HG03159 (cell line): ENCODE measurements around the gene A2M.
"Not testable (repeated sequence)": the region's sequence is repeated elsewhere in the genome, so short reads cannot be mapped to it uniquely, and the experiment has no call there.

ENCODE experiments used
- ATAC-seq: cut with Tn5 transposase; IDR thresholded peaks from one replicate; pipeline ENCODE4 v1.9.1; 2021; ENCODE audit warnings: mild to moderate bottlenecking, moderate library complexity; ENCODE audit not compliant: unreplicated experiment

Gene A2M

DNA sequence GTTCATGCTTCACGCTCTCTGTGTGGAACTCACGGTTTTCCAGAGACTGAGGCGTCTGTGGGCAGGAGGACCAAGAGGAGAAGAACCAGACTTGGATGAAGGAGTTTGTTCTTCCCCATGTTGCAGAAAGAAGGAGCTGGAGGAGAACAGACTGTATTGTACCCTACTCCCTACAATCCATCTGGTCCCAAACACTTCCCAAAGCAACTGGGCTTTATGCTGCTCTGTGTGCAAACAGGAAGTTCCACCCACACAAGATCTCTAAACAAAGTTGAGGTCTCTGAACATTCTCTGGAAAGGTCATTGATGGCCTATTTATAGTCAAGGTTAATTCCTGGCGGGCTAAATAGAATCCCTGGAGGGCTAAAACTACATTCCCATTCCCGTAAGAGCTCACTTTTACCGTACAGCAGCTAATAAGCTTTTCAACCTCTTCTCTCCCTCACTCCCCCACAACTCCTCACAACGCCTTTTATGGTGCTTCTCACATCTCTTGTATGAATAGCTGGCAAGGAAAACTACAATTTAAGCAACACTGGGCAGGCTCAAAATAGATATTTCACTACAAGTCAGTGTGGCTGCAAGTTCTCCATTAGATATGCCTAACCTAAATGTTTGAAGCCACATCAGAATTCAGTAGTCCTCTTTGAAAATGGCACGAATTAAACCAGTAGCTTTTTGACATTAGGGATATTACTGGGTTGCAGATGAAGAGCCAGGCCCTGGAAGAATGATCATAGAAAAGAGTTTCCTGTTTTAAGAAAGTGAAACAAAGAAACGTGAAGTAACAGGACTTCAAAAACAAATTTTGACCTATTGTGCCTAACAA lies at the start of gene A2M:
TSS of gene A2M (minus strand) at position 189 of the 829 bp plus-strand sequence. CDS start at position 119, 70 bp downstream.
- no peak for ATAC-seq

DNA sequence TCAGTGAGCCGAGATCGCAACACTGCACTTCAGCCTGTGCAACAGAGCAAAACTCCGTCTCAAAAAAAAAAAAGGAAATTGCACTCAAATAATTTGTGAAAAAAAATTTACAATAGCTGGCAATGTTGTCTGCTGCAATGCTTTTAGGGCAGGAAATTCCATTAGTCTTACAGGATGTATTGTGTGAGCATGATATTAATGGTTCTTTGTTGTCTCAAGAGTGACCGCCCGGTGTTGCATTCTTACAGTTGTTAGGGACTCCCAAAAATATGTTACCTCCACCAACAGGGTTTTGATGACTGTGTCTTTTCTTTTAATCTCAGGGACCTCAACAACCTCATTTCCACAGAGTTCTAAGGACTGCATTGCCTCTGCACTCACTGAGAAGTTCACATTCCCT lies 47.7 kb upstream of the A2M start:
- ATAC-seq, result no peak

GRCh38 chr12:9156119-9156518 lies 40.4 kb upstream of the A2M start:
- ATAC-seq, result no peak

GRCh38 chr12:9149372-9149771 lies 33.7 kb upstream of the A2M start:
- ATAC-seq, result no peak

DNA sequence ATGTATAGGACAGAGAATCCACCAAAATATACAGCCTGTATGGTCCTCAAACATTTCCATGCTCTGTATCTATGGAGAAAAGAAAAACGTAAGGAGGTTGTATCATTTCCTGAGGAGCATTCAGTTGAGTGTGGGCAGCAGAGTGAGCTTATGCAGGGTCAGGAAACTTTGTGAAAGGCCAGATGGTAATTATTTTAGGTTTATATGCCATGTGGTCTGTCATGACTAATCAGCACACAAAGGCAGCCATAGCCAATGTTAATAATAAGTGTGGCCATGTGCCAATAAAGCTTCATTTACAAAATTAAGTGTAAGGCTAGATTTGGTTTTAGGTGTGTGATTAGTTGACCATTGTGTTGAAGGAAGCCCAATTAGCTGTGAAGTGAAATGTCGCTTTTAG lies 33.2 kb upstream of the A2M start:
- ATAC-seq, result no peak

DNA sequence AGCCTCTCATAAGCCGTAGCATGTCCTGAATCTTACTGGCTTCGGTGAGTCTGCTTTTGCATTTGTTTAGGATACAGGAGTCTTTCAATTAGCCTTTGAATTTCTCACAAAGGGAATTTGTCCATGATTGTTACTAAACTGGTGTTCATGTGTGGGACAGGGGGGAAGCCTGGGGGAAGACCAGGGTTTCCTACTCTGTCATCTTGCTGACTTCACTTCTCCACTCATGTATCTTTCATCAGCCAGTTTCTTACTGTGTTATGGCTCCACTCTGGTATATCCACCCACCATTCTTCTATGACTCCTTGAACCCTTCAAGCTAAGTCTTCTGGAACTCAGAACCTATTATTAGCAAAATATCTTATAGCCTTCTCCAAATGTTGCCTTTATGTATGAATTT lies 31.7 kb upstream of the A2M start:
- no peak for ATAC-seq

- no peak for ATAC-seq
Measured at GRCh38 chr12:9144730-9145106, 29.0 kb upstream of the A2M start.

DNA sequence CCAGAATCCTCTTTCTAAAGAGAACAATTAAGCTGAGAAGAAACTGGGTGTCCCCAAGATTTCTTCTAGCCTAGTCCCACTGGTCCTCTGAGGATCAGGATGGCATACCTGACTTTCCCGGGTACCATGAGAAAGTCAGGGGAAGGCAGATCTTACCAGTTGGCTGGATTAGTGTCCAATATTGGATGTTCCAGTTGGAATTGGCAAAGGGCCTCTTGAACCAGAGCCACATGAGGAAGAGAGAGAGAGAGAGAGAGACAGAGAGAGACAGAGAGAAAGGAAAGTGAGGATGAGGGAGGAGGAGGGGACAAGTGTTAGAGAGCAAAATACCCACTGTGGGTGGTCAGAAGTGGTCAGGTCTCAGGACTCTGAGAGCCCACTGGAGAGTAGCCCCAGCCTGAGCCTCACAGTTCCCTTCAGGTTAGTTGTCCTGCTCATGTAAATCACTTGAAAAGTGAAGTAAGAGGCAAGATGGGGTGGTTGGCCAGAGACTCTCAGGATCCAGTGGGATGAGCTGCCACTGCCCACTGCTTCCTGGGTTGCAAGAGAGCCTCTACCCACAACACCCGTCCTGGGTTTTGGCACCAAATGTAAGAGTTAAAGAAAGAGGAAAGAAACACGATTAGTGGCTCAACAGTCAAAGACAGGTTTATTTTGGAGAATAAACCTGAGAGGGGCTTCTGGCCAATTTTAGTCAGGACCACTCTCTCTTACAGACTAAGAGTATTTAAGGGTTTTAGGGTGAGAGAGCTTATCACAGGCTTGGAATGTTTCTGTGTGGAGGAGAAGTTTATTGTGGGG lies 28.4 kb upstream of the A2M start:
- no peak for ATAC-seq

- ATAC-seq, result no peak
Measured at GRCh38 chr12:9143137-9143536, 27.4 kb upstream of the A2M start.

- ATAC-seq, result not testable (repeated sequence)
Measured at GRCh38 chr12:9139588-9140290, 24.0 kb upstream of the A2M start.

- ATAC-seq, result no peak
Measured at GRCh38 chr12:9135903-9136310, 20.2 kb upstream of the A2M start.

DNA sequence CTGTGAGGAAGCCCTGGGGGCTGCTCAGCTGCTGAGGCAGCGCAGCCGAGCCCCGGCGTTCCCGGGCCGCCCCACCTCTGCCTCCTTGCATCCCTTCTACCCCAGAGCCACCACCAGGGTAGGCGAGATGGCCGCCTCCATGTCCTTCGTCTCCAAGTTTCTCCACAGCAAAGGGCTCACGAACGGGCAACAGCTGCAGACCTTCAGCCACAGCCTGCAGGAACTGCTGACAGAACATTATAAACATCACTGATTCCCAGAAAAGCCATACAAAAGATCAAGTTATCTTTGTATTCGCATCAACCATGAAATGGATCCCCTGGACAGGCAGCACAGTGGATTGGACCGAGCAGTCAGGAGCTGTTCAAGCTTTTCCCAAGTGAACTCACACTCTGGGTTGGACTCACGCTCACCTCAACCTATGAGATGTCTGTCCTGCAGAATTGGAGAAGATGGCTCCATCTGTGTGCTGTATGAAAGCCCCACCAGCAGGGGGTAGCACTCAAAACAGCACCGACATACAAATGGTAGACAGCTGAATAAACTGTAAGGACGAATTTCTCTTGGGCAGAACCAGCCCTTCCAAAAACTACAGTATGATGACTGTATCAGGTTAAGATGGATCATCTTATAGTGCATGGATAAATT lies 19.4 kb upstream of the A2M start:
- ATAC-seq, result no peak

DNA sequence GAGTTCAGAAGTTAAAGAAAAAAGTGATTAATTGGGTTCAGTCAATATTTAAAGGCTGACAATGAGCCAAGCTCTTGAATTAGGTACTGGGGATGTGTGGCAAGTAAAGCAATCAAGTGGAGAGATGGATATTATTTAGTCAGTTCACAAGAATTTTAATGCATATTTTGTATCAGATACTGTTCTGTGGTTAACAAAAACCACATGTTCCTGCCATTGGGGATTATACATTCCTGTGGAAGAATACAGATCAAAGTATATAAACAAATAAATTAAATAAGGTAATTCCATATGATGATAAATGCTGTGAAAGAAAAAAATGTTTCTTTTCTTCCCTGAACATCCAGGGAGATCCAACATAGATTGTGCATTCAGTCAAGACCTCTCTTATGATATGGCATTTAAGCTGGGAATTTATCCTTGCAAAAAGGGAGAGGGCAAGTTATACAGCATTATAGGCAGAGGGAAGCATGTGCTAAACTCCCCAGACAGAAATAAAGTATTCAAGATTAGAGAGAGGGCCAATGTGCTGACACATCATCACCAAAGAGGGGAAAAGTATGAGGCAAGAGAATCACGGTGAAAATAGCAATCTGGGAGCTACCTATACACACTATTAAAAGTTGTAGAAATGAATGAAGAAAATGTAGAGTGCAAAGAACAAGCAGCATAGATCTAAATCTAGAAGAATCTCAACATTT lies 17.6 kb upstream of the A2M start:
- no peak for ATAC-seq

- ATAC-seq, result no peak
Measured at GRCh38 chr12:9132008-9132535, 16.4 kb upstream of the A2M start.

GRCh38 chr12:9130244-9130643 lies 14.5 kb upstream of the A2M start:
- ATAC-seq, result no peak

DNA sequence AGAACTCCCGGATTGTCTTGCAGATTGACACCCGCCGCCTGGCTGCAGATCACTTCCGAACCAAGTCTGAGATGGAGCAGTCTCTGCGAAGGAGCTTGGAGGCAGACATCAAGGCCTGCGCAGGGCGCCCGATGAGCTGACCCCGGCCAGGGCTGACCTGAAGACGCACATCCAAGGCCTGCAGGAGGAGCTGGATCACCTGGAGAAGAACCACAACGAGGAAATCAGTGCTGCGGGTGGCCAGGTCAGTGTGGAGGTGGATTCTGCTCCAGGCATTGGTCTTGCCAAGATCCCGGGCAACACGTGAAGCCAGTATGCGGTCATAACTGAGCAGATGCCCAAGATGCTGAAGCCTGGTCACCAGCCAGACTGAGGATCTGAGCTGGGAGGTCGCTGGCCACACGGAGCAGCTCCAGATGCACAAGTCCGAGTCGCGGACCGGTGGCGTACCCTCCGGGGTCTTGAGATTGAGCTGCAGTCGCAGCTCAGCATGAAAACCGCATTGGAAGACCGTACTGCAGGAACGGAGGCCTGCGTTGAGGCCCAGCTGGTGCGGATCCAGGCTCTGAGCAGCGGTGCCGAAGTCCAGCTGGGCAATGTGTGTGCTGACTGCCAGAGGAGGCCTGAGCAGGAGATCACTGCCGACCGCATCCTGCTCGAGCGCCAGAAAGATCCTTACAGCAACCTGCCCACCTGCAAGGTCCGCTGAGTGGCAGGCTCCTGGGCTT lies 12.4 kb upstream of the A2M start:
- no peak for ATAC-seq

- ATAC-seq, result no peak
Measured at GRCh38 chr12:9127484-9127883, 11.8 kb upstream of the A2M start.

- no peak for ATAC-seq
Measured at GRCh38 chr12:9124383-9125031, 8.8 kb upstream of the A2M start.

GRCh38 chr12:9123781-9124382 lies 8.2 kb upstream of the A2M start:
- ATAC-seq, result no peak
